HG03045 (cell line): ENCODE results near the gene KRT25.

Source experiments
- ATAC-seq: cut with Tn5 transposase; IDR thresholded peaks from one replicate; pipeline ENCODE4 v1.9.1; 2021; ENCODE audit warnings: mild to moderate bottlenecking, moderate library complexity; ENCODE audit not compliant: unreplicated experiment

KRT25 gene

GRCh38 chr17:40699371-40699770, 55.8 kb downstream of the KRT25 start:
- ATAC-seq = no peak
